H9 (cell line): Measurements from ENCODE around the gene PROM1. TPM values are rescaled to one million over a fixed set of nuclear protein-coding genes. Genes with fewer than 3 reads are reported as not detected.

Source experiments
- DNase-seq: peaks from one replicate; pipeline ENCODE4 v3.0.0-alpha.2; 2017
- H2AFZ ChIP-seq: one replicate; pipeline ENCODE4 v1.6.1; 2013; ENCODE audit warnings: mild to moderate bottlenecking, low read length, control low read depth, moderate library complexity
- H2AK5ac ChIP-seq: 2 replicates; pipeline ENCODE4 v1.6.1; 2013; ENCODE audit warnings: low read length, control low read depth, mixed read lengths; ENCODE audit not compliant: insufficient read length
- H2BK120ac ChIP-seq: one replicate; pipeline ENCODE4 v1.6.1; 2013; ENCODE audit warnings: low read depth, mild to moderate bottlenecking, low read length, control low read depth, inconsistent platforms; ENCODE audit not compliant: poor library complexity, severe bottlenecking
- H2BK12ac ChIP-seq: 2 replicates; pipeline ENCODE4 v1.6.1; 2013; ENCODE audit warnings: low read length, control low read depth, mixed read lengths, low read depth; ENCODE audit not compliant: insufficient read length
- H2BK15ac ChIP-seq: 2 replicates; pipeline ENCODE4 v1.6.1; 2013; ENCODE audit warnings: low read depth, low read length, control low read depth
- H2BK20ac ChIP-seq: one replicate; pipeline ENCODE4 v1.6.1; 2013; ENCODE audit warnings: low read depth, mild to moderate bottlenecking, low read length, control low read depth, inconsistent platforms; ENCODE audit not compliant: poor library complexity, severe bottlenecking
- H2BK5ac ChIP-seq: 2 replicates; pipeline ENCODE4 v1.6.1; 2013; ENCODE audit warnings: low read length, control low read depth, mixed read lengths; ENCODE audit not compliant: insufficient read length
- H3K14ac ChIP-seq: 2 replicates; pipeline ENCODE4 v1.6.1; 2013; ENCODE audit warnings: low read length, control low read depth; ENCODE audit not compliant: insufficient read depth
- H3K18ac ChIP-seq: 2 replicates; pipeline ENCODE4 v1.6.1; 2013; ENCODE audit warnings: low read depth, mild to moderate bottlenecking, mixed read lengths, low read length, control low read depth; ENCODE audit not compliant: insufficient read length
- H3K23ac ChIP-seq: 2 replicates; pipeline ENCODE4 v1.6.1; 2013; ENCODE audit warnings: low read length, control low read depth, mixed read lengths, low read depth; ENCODE audit not compliant: insufficient read length
- H3K23me2 ChIP-seq: 2 replicates; pipeline ENCODE4 v1.6.1; 2013; ENCODE audit warnings: low read depth, mild to moderate bottlenecking, mixed read lengths, low read length, control low read depth; ENCODE audit not compliant: insufficient read length, poor library complexity, severe bottlenecking
- H3K27ac ChIP-seq: 2 replicates; pipeline ENCODE4 v1.5.1; 2013; ENCODE audit warnings: low read length, control low read depth, mixed read lengths, low read depth; ENCODE audit not compliant: insufficient read length
- H3K27me3 ChIP-seq: 2 replicates; pipeline ENCODE4 v1.6.1; 2013; ENCODE audit warnings: low read length, control low read depth, inconsistent platforms; ENCODE audit not compliant: insufficient read depth
- H3K4ac ChIP-seq: 2 replicates; pipeline ENCODE4 v1.6.1; 2013; ENCODE audit warnings: low read depth, mild to moderate bottlenecking, control low read depth, inconsistent platforms, low read length, moderate library complexity
- H3K4me1 ChIP-seq: 2 replicates; pipeline ENCODE4 v1.6.1; 2013; ENCODE audit warnings: low read length, control low read depth, inconsistent platforms; ENCODE audit not compliant: insufficient read depth
- H3K4me2 ChIP-seq: 2 replicates; pipeline ENCODE4 v1.6.1; 2013; ENCODE audit warnings: low read length, control low read depth, mixed read lengths; ENCODE audit not compliant: insufficient read length, insufficient read depth
- H3K56ac ChIP-seq: 2 replicates; pipeline ENCODE4 v1.6.1; 2013; ENCODE audit warnings: low read depth, mild to moderate bottlenecking, mixed read lengths, low read length, control low read depth; ENCODE audit not compliant: insufficient read length
- H3K79me1 ChIP-seq: 2 replicates; pipeline ENCODE4 v1.6.1; 2013; ENCODE audit warnings: low read depth, mild to moderate bottlenecking, moderate library complexity, low read length, control low read depth, inconsistent platforms; ENCODE audit not compliant: insufficient read depth, poor library complexity, severe bottlenecking
- H3K79me2 ChIP-seq: 2 replicates; pipeline ENCODE4 v1.6.1; 2013; ENCODE audit warnings: low read length, control low read depth, inconsistent platforms; ENCODE audit not compliant: insufficient read depth
- H3K9ac ChIP-seq: 2 replicates; pipeline ENCODE4 v1.6.1; 2013; ENCODE audit warnings: low read length, control low read depth, mixed read lengths; ENCODE audit not compliant: insufficient read length; ENCODE audit errors: extremely low read depth
- H3K9me3 ChIP-seq: one replicate; pipeline ENCODE4 v1.6.1; 2013; ENCODE audit warnings: low read depth, low read length, inconsistent platforms; ENCODE audit not compliant: control insufficient read depth
- H3T11ph ChIP-seq: one replicate; pipeline ENCODE4 v1.6.1; 2013; ENCODE audit warnings: mild to moderate bottlenecking, low read length, control low read depth, inconsistent platforms
- H4K20me1 ChIP-seq: one replicate; pipeline ENCODE4 v1.6.1; 2013; ENCODE audit not compliant: control insufficient read depth, insufficient read length, insufficient read depth
- H4K5ac ChIP-seq: 2 replicates; pipeline ENCODE4 v1.6.1; 2013; ENCODE audit warnings: low read depth, mild to moderate bottlenecking, mixed read lengths, low read length, control low read depth; ENCODE audit not compliant: insufficient read length
- H4K8ac ChIP-seq: replicated peaks from 2 replicates; pipeline ENCODE4 v1.6.1; 2013; ENCODE audit warnings: low read length, control low read depth, mixed read lengths, low read depth; ENCODE audit not compliant: insufficient read length
- H4K91ac ChIP-seq: 2 replicates; pipeline ENCODE4 v1.6.1; 2013; ENCODE audit warnings: low read depth, mild to moderate bottlenecking, moderate library complexity, mixed read lengths, low read length, control low read depth; ENCODE audit not compliant: insufficient read length
- H3K27ac Mint-ChIP-seq, 3 experiments: 2 replicates in 2 of 3; 3 replicates in 1 of 3; pipeline ENCODE4 v1.8.0; 2020 to 2021; ENCODE audit warnings: mixed read lengths in 3 of 3, mild to moderate bottlenecking in 1 of 3, moderate library complexity in 1 of 3
- H3K27me3 Mint-ChIP-seq: 2 replicates; pipeline ENCODE4 v1.8.0; 2021; ENCODE audit warnings: low read depth, mild to moderate bottlenecking, moderate library complexity, mixed read lengths
- H3K36me3 Mint-ChIP-seq, 3 experiments: 2 replicates in 2 of 3; 3 replicates in 1 of 3; pipeline ENCODE4 v1.8.0; 2020 to 2021; ENCODE audit warnings: low read depth in 3 of 3, mixed read lengths in 3 of 3; ENCODE audit not compliant: insufficient read depth in 1 of 3
- H3K4me1 Mint-ChIP-seq, 2 experiments: 2 replicates each; pipeline ENCODE4 v1.8.0; 2020; ENCODE audit warnings: mixed read lengths in 2 of 2
- H3K4me3 Mint-ChIP-seq, 2 experiments: 2 replicates in 1 of 2; 3 replicates in 1 of 2; pipeline ENCODE4 v1.8.0; 2020 to 2021; ENCODE audit warnings: mild to moderate bottlenecking in 2 of 2, mixed read lengths in 2 of 2, moderate library complexity in 1 of 2
- H3K9me3 Mint-ChIP-seq, 2 experiments: 2 replicates in 1 of 2; 3 replicates in 1 of 2; pipeline ENCODE4 v1.8.0; 2020; ENCODE audit warnings: mild to moderate bottlenecking in 2 of 2, mixed read lengths in 2 of 2, moderate library complexity in 1 of 2
- WGBS: extraction: QIAGEN DNeasy Blood & Tissue Kit; methylation state at CpG from one replicate; pipeline ENCODE4 v1.1.7; 2013; ENCODE audit warnings: missing lambda C conversion rate, low lambda C conversion rate, mixed read lengths; ENCODE audit not compliant: insufficient read length; ENCODE audit errors: extremely low coverage; 5-methylcytosine and 5-hydroxymethylcytosine counted together
- total RNA-seq: library from RNA; stranded (reverse); gene quantifications from 2 replicates; pipeline ENCODE4 v1.2.1, GENCODE V29; 2021
- TF ChIP-seq, protein P1 (sequence below): fragments of 200-600 bp; sonication (generic); conservative IDR thresholded peaks from 3 replicates; pipeline ENCODE4 v1.8.0; 2021; ENCODE audit warnings: antibody characterized with exemption, mild to moderate bottlenecking

PROM1 gene
- total RNA-seq, 1 experiment from 2014 or later, result 98.3 TPM

DNA sequence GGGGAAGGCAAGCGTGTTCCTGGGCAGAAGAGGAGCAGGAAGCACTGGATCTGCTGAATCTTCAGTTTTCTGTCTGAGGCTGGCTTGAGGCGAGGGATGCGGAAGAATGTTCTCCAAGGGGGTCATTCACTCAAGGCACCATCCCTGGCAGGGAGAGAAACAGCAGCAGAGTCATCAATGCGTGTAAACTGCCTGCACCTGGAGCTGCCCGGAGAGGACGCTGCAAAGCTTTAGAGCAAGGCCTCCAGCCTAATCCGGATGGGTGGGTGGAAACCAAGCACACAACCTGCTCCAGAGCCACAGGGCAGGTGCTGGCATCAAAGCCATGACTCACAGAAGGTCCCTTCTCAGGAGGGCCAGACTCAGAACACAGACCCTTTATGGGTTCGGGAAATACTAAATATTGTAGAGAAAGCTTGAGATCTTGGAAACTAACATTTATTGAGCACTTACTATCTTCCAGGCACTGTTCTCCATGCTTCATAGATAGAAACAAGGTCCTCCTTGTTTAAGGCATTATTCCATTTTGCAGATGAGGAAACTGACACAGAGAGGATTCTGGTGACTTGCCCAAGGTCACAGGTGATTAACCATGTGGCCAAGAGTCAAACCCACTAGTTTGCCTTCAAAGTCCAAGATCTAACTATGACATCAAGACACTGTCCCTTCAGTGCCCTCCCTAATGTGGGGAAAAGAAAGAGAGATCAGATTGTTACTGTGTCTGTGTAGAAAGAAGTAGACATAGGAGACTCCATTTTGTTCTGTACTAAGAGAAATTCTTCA, 7.7 kb downstream of the PROM1 start:
- no peak overlapping the region for H2BK15ac ChIP-seq
- H3K9me3 Mint-ChIP-seq, result no peaks in the 10 kb centered on the region
- no peak overlapping the region for H3K4me3 Mint-ChIP-seq
- H3K18ac ChIP-seq, result no peak overlapping the region
- no peak overlapping the region for H2BK12ac ChIP-seq
- peaks cover 18 to 70% (median 51%) of the 10 kb centered on the region in 3 experiments; a peak in 6 of 7 replicates for H3K36me3 Mint-ChIP-seq
- no peak overlapping the region for H4K5ac ChIP-seq
- H2BK120ac ChIP-seq, result no peak overlapping the region
- WGBS, result no CpG with 5 or more reads among the region's 8 CpGs
- H3K4ac ChIP-seq, result no peak overlapping the region
- no peak overlapping the region for H3K9ac ChIP-seq
- H3K27me3 ChIP-seq, result no peaks in the 10 kb centered on the region
- no peaks in the 10 kb centered on the region for H3K27me3 Mint-ChIP-seq
- no peak overlapping the region; the same call in 1 of the 2 replicates for H3K14ac ChIP-seq
- H2BK5ac ChIP-seq, result no peak overlapping the region
- no peak overlapping the region for H4K8ac ChIP-seq
- H2AFZ ChIP-seq, result no peak overlapping the region
- H3K4me2 ChIP-seq, result no peak overlapping the region
- H3K79me1 ChIP-seq, result peaks cover 8% of the 10 kb centered on the region
- H4K20me1 ChIP-seq, result no peaks in the 10 kb centered on the region
- no peak for DNase-seq
- peak overlapping the region in 1 of 3 experiments; percentile 31; a peak in 2 of 7 replicates for H3K27ac Mint-ChIP-seq
- H3K56ac ChIP-seq, result no peak overlapping the region
- H3K9me3 ChIP-seq, result no peaks in the 10 kb centered on the region
- no peak overlapping the region for H2BK20ac ChIP-seq
- no peak overlapping the region for H3K23ac ChIP-seq
- H3K23me2 ChIP-seq, result no peaks in the 10 kb centered on the region
- H3T11ph ChIP-seq, result no peak overlapping the region
- H3K4me1 ChIP-seq, result peaks cover 4% of the 10 kb centered on the region; the same call in 1 of the 2 replicates
- peaks cover 49 to 68% of the 10 kb centered on the region in 2 experiments for H3K4me1 Mint-ChIP-seq
- H3K27ac ChIP-seq, result no peak overlapping the region
- peaks cover 10% of the 10 kb centered on the region; the same call in 1 of the 2 replicates for H3K79me2 ChIP-seq
- no peak overlapping the region for H4K91ac ChIP-seq
- H2AK5ac ChIP-seq, result no peak overlapping the region
- TF ChIP-seq, protein P1, sequence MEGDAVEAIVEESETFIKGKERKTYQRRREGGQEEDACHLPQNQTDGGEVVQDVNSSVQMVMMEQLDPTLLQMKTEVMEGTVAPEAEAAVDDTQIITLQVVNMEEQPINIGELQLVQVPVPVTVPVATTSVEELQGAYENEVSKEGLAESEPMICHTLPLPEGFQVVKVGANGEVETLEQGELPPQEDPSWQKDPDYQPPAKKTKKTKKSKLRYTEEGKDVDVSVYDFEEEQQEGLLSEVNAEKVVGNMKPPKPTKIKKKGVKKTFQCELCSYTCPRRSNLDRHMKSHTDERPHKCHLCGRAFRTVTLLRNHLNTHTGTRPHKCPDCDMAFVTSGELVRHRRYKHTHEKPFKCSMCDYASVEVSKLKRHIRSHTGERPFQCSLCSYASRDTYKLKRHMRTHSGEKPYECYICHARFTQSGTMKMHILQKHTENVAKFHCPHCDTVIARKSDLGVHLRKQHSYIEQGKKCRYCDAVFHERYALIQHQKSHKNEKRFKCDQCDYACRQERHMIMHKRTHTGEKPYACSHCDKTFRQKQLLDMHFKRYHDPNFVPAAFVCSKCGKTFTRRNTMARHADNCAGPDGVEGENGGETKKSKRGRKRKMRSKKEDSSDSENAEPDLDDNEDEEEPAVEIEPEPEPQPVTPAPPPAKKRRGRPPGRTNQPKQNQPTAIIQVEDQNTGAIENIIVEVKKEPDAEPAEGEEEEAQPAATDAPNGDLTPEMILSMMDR, result no peak
